ENCODE data around the gene GTF3C5. TPM values are rescaled to one million over a fixed set of nuclear protein-coding genes. Genes with fewer than 3 reads are reported as not detected.

The GTF3C5 gene
- total and polyA plus RNA-seq, 9 of the 15 experiments (the other 6 are each of a cell fraction or from before 2014, with no cell fraction given): 3.8 to 118 (median 83.7) TPM

- TF ChIP-seq NR2F6 (CRISPR knock-in tag; IDR thresholded peaks at IDR 0.05) (no peak), ZNF274 (IDR thresholded peaks at IDR 0.05; ENCODE audit: borderline replicate concordance, low read depth, low read length) (no peak), DACH1 (IDR thresholded peaks at IDR 0.05; ENCODE audit: partially characterized antibody) (no peak), ZBTB49 (CRISPR knock-in tag; IDR thresholded peaks at IDR 0.05; ENCODE audit: borderline replicate concordance) (no peak), PML (IDR thresholded peaks at IDR 0.05; ENCODE audit: low read length) (peak; percentile 33; the same call in 1 of the 2 replicates), FOXP1 (CRISPR knock-in tag; IDR thresholded peaks at IDR 0.05) (no peak), TCF15 (CRISPR knock-in tag; IDR thresholded peaks at IDR 0.05) (no peak), ZNF785 (CRISPR knock-in tag; IDR thresholded peaks at IDR 0.05) (no peak), CHCHD3 (CRISPR knock-in tag; IDR thresholded peaks at IDR 0.05) (no peak), MXD1 (CRISPR knock-in tag; IDR thresholded peaks at IDR 0.05; ENCODE audit: borderline replicate concordance, poor library complexity, severe bottlenecking) (no peak), PATZ1 (CRISPR knock-in tag; IDR thresholded peaks at IDR 0.05; ENCODE audit: borderline replicate concordance) (no peak), ZC3H8 (IDR thresholded peaks at IDR 0.05) (no peak), NR2C2 (CRISPR knock-in tag; IDR thresholded peaks at IDR 0.05) (no peak), NR2C2 (tag; IDR thresholded peaks at IDR 0.05) (no peak), SNIP1 (IDR thresholded peaks at IDR 0.05; ENCODE audit: low read depth) (no peak), FOXJ2 (tag; IDR thresholded peaks at IDR 0.05) (no peak), LCOR (CRISPR knock-in tag; IDR thresholded peaks at IDR 0.05) (0 out of 2 replicates have a peak, but pooled peaks have one; percentile 19), SRSF9 (IDR thresholded peaks at IDR 0.05; ENCODE audit: borderline replicate concordance, low read depth, low read length) (no peak), ZFP30 (CRISPR knock-in tag; IDR thresholded peaks at IDR 0.05; ENCODE audit: borderline replicate concordance) (no peak), ZNF316 (IDR thresholded peaks at IDR 0.05) (no peak), RBM17 (IDR thresholded peaks at IDR 0.05; ENCODE audit: borderline replicate concordance, low read depth, low read length) (no peak), POLR2AphosphoS2 (IDR thresholded peaks at IDR 0.05; ENCODE audit: low read length) (no peak), HDAC1 (IDR thresholded peaks at IDR 0.05) (peak in 1 of 2 experiments; percentile 96; a peak in 2 of 4 replicates), ZNF217 (CRISPR knock-in tag; IDR thresholded peaks at IDR 0.05) (no peak), SMARCB1 (IDR thresholded peaks at IDR 0.05; ENCODE audit: insufficient read length, low read depth) (no peak), OTX1 (CRISPR knock-in tag; IDR thresholded peaks at IDR 0.05) (no peak)
Measured at GRCh38 chr9:132994410-132995120, 36.2 kb upstream of the GTF3C5 start (continued).
